ENCODE data around the gene ROR1.

DNA sequence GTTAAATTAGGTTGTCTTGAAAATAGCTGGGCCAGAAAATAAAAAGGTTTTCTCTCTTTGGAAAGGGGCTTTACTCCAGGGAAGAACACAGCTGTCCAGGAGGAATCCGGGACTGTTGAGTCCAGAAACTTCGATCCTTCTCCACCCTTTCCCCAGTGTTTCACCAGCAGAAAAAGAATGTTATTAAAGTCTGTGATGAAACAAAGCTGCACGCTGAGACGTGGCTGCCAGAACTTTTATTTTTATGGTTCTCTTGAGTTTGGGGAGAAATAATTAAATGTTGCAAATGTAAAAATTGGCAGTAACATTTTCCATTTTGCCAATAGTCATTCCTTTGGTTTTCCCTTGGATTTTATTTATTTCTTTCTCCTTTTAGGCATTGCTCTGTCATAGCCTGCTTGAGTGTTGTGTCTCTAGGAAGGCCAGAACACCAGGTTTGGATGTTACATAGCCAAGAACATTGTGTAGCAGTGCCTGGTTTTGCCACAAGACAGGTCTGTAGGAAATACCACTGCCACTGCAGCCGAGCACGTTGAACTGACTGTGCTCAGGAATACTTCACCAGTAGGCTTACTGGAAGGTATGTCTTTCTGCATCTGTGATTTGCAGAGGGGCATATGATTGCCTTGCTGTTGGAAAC, 87.4 kb downstream of the ROR1 start:
- TF ChIP-seq, protein P1, sequence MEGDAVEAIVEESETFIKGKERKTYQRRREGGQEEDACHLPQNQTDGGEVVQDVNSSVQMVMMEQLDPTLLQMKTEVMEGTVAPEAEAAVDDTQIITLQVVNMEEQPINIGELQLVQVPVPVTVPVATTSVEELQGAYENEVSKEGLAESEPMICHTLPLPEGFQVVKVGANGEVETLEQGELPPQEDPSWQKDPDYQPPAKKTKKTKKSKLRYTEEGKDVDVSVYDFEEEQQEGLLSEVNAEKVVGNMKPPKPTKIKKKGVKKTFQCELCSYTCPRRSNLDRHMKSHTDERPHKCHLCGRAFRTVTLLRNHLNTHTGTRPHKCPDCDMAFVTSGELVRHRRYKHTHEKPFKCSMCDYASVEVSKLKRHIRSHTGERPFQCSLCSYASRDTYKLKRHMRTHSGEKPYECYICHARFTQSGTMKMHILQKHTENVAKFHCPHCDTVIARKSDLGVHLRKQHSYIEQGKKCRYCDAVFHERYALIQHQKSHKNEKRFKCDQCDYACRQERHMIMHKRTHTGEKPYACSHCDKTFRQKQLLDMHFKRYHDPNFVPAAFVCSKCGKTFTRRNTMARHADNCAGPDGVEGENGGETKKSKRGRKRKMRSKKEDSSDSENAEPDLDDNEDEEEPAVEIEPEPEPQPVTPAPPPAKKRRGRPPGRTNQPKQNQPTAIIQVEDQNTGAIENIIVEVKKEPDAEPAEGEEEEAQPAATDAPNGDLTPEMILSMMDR (conservative IDR thresholded peaks at IDR 0.05): no peak
- no peak for TF ChIP-seq EZH2 (IDR thresholded peaks at IDR 0.05; ENCODE audit: low read depth)
